A549 treated with AZD9567 at 1 μM for 4 hours (cell line): ENCODE data around the gene CCDC196. TPM values are rescaled to one million over a fixed set of nuclear protein-coding genes. Genes with fewer than 3 reads are reported as not detected.

ENCODE experiments used
- total RNA-seq: library from RNA; stranded (reverse); fragments of 200-300 nt; extraction: Qiagen RNA extraction; gene quantifications from 5 replicates; pipeline ENCODE4 v1.2.3, GENCODE V29; 2022; ENCODE audit not compliant: insufficient read depth

CCDC196 gene
- not detected in 5 replicates for total RNA-seq

GRCh38 chr14:66485910-66486421 lies at the start of gene CCDC196:
Gene CCDC196 (plus strand): TSS chr14:66486371. CDS start chr14:66486503, 132 bp downstream.

GRCh38 chr14:66507722-66508546 lies 21.8 kb downstream of the CCDC196 start, which contains the start of gene GPHN:
Gene GPHN (plus strand): TSS chr14:66508147.

Other genes with a start within 250 kb of the CCDC196 start
- 12.7 to 14.4 TPM (median 13.4 TPM) in 5 replicates for gene GPHN, start 21.8 kb downstream of the CCDC196 start, total RNA-seq